HG03460 (cell line): ENCODE results near the gene DRD3.

Experiments
- ATAC-seq: cut with Tn5 transposase; IDR thresholded peaks from one replicate; pipeline ENCODE4 v1.9.1; 2021; ENCODE audit not compliant: unreplicated experiment

Gene DRD3

DNA sequence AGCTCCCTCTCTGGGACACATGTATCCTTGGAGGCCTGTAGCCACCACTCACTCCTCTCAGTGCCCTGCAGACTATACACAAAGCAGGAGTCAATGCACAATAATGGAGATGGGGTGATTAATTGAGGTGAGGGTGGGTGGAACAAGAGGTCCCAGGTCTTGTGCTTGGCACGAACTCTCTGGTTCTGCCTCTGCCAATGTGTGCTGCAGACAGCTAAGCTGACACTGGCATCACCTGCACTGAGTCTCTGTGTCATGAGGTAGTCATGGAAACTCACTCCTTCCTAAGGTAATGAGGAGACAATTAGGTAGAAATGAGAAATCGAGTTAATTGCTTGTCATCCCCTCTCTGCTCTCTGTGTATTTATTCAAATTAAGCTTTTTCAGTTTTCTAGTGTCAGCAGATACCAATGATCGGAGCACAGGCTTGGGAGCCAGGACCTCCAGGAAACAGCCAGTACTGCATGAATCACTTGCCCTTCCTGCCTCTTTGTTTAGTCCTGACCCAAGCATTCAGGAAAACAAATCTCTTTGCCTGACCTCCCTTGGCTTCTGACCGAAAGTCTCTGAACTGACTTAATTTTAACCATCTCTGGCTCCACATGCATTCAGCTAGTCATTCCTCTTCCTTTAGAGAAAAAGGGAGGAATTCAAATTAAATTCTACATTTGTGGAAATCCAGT, 56.7 kb downstream of the DRD3 start:
- no peak for ATAC-seq

- no peak for ATAC-seq
These were observed 58.6 kb downstream of the DRD3 start for GRCh38 chr3:114120211-114120610.

DNA sequence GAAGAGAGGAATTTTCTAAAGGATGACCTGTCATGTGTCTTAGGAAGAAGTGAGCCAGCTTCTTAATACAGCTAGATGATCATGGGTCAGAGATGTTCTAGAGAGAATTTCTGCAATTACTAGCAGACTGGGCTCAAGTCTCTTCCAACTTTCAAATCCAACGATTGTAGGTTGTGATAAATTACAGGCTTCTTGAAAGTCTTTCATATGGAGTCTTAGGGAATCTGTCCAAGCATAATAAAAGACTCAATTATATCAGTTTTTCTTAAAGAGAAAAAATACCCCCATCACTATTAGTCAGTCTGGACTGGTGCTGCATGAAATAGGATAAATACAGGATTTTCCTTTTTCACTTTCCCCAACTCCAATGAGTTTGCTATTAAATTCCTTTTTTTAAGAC, 59.1 kb downstream of the DRD3 start:
- ATAC-seq = no peak

GRCh38 chr3:114115143-114115542, 63.7 kb downstream of the DRD3 start:
- ATAC-seq = no peak

- ATAC-seq = no peak
These were observed 64.1 kb downstream of the DRD3 start for GRCh38 chr3:114114719-114115118.

DNA sequence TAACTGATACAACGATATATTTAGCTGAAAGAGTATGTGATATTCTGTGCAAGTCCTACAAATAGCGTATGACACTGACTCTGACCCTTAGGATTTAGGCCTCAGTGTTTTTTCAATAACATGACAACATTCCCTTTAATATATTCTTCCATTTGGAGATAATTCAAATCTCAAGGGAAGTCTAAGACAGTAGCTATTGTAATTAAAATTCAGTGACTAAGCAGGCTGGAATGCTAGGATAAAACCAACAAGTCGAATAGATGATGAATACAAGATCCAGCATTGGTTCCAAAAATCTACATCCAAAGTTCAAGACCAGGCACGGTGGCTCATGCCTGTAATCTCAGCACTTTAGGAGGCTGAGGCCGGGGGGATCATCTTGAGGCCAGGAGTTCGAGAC, 66.2 kb downstream of the DRD3 start:
- ATAC-seq = no peak

DNA sequence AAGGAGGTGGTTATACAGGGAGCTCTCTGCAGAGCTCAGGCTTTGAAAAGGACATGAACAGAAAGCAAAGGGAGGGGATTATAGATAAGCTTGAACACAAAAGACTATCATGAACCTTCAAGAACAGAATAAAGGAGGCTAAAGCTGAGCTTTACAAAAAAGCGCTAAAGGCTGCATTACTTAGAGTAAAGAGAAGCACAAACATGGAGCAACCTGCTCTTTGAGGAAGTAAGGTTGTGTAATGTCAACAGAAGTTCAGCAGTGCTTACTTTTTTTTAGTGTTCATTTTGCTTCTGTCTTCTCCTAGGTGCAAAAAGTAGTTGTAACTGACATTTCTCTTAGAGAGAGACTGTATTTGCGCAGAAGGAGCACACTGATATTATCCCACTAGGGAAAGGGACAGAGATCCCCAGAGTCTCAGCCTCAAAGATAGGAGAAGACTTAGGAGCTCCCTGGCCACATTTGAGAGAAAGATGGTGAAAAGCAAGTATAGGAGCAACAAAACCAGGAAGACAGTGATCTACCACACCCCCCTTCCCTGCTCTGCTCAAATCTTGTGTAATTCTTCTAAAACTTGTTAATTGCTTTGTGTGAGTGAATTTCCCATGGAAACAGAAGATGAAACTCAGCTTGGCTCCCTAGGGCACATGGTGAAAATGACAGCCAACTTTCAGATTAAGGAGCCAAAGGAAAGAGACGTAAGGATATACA, 67.6 kb downstream of the DRD3 start:
- no peak for ATAC-seq

GRCh38 chr3:114110439-114110838, 68.4 kb downstream of the DRD3 start:
- no peak for ATAC-seq

GRCh38 chr3:114108137-114108536, 70.7 kb downstream of the DRD3 start:
- ATAC-seq = no peak

GRCh38 chr3:114104414-114104813, 74.4 kb downstream of the DRD3 start:
- no peak for ATAC-seq

DNA sequence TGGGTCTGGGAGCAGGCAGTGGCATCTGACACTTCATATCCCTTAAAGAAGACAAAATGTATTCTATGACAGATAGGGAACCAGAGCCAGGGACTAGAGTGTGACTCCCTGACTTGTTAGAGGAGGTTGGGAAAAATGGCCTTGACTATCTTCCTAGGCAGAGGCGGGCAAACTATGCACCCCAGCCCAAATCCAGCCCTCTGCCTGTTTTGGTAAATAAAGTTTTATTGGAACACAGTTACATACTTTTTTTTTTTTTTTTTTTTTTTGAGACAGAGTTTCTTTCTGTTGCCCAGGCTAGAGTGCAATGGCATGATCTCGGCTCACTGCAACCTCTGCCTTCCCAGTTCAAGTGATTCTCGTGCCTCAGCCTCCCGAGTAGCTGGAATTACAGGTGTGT, 75.0 kb downstream of the DRD3 start:
- ATAC-seq = no peak

- no peak for ATAC-seq
These were observed 75.7 kb downstream of the DRD3 start for GRCh38 chr3:114103181-114103580.

DNA sequence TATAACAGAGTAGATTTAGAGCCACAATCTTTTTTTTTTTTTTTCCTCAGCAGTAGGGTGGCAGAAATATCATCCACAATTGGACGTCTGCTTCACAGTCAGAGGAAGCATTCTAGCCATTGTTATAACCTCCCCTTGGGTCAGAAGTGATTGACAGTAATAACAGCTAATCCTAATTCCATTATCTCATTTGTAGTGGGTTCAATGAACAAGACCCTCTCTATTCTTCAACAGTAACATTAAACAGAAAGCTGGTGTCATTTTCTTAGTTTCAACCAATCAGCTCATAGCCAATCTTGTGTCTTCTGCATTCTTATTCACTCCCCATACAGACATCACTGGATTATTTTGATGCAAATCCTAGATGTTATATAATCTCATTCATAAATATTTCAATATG, 77.8 kb downstream of the DRD3 start:
- ATAC-seq = no peak

- ATAC-seq = no peak
These were observed 83.1 kb downstream of the DRD3 start for GRCh38 chr3:114095796-114096195.

DNA sequence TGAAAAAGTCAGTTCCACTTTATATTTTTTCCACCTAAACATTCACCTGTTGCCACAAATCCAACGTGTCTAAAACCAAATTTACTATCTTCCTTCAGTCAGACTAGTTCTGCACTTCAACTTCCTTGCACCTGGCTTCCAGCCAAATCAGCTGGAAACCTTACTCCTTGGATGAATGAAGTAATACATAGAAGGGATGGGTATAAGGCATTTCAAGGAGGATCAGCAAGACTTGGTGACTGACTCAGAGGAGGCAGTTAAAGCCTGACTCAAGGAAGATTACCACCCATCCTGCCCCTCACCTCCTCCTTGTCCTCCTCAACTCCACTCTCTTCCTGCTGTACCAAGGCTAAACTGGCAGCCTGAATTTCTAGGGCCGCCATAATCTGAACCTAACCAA, 85.3 kb downstream of the DRD3 start:
- ATAC-seq = no peak

GRCh38 chr3:114093016-114093380, 85.9 kb downstream of the DRD3 start:
- ATAC-seq = no peak

- ATAC-seq = no peak
These were observed 86.5 kb downstream of the DRD3 start for GRCh38 chr3:114092151-114093015.

DNA sequence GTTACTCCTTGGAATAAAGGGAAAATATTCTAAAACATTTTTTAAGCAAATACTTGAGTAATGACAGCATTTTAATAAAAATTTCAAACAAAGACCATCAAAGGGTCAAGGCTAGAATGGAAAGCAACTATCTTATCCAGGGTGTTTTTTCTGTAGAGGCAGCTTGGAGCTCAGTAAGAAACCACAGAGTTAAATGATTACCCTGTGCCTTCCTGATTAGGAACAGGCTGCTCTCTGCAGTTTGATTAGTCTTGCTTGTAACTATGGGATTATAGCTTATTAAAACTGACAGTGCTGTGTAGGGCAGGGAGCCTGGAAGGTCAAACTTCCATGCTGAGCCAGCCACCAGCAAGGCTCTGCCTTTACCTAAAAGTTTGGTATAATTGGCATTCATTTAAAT, 89.2 kb downstream of the DRD3 start:
- ATAC-seq = no peak

DNA sequence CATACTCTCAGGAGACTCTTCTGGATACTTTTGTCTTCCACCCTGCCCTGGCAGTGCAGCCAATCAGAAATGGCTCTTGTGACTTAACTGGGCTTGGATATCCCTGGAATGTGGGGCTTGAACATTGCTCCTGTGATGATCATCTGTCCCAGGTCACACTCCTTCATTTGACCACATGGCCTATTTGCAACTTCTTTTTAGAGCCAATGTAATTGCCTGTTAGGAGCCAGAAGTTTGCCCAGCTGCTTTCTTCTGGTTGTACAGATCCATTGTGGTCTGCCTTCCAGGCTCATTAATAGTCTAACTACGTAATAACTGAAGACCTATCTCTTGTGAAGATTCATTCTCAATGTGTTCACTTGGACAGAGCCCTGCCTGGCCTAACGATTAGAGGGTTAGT, 92.5 kb downstream of the DRD3 start:
- ATAC-seq = no peak

DNA sequence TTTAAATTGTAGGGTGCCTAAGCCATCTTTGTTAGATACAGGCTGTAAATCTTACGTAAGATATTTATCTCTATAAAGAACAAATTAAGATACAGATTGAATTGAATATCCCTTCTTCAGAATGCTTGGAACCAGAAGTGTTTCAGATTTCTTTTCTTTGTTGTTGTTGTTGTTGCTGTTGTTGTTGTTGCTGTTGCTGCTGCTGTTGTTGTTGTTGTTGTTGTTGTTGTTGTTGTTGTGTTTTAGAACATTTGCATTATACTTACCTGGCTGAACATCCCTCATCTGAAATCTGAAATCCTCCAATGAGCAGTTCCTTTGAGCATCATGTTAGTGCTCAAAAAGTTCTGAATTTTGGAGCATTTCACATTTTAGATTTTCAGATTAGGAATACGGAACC, 95.7 kb downstream of the DRD3 start:
- no peak for ATAC-seq

DNA sequence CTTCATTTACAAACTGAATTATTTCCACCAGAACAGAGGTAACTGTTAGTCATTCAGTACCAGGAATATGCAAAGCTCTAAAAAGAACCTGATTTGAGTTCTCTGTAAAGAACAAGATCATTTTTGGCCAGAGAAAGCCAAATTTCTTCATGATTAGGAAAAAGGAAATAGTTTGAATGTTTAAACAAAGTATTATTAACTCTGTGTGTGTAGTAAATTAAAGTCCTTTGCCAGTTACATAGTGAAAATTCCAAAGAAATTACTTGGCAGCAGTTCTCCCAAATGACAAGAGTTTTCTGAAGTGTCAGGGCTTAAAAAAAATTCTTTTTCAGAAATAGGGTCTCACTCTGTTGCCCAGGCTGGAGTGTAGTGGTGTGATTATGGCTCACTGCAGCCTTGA, 97.8 kb downstream of the DRD3 start:
- no peak for ATAC-seq

DNA sequence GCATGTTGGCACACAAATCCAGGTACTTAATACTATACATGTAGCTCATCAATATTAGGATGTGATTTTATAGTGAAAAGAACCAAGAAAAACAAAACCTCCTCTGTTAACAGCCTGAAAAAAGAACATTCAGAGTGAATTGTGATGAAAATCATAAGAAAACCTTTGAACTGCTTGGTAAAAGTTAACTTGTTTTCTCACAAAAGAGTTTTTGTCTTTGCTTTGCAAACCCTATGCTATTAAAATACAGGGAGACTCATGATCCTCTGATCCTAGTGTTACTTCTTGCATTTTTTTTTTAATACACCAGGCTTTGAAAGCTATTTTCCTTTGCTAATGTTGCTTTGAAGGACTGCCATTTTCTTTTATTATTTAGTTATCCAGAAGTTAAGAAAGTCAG, 98.7 kb downstream of the DRD3 start:
- ATAC-seq = no peak
